Tibial nerve (tissue), 4 donors: ENCODE data around the gene SPATA32.
A peak's percentile ranks its signal among the peaks of the same experiment; 100 is the strongest.

Experiments used
- CTCF ChIP-seq, 5 experiments: fragments of 200-600 bp in 3 of 5; fragments of 450-650 bp in 2 of 5; sonication (generic) in 3 of 5; IDR thresholded peaks; one replicate each; pipeline ENCODE4 v1.5.1; 2016 to 2019; ENCODE audit warnings: antibody characterized with exemption in 5 of 5, mild to moderate bottlenecking in 3 of 5, moderate library complexity in 2 of 5
- EP300 ChIP-seq, 2 donors: sonication (generic); formaldehyde crosslinking; IDR thresholded peaks; one replicate each; pipeline ENCODE4 v1.6.1; 2017; ENCODE audit warnings: antibody characterized with exemption in 2 of 2, mild to moderate bottlenecking in 1 of 2
- POLR2A ChIP-seq, 2 donors: fragments of 450-650 bp; IDR thresholded peaks; one replicate each; pipeline ENCODE4 v1.6.1; 2017; ENCODE audit warnings: antibody characterized with exemption in 2 of 2, mild to moderate bottlenecking in 2 of 2, moderate library complexity in 2 of 2

- TF ChIP-seq POLR2A (IDR thresholded peaks at IDR 0.05) (no peak), CTCF (IDR thresholded peaks at IDR 0.05) (no peak), EP300 (IDR thresholded peaks at IDR 0.05) (peak in 1 of 2 donors; percentile 17)
These were observed 34.3 kb upstream of the SPATA32 start for GRCh38 chr17:45296003-45296832.
